HepG2 (cell line): Measurements from ENCODE around the gene CPNE5. TPM values are rescaled to one million over a fixed set of nuclear protein-coding genes. Genes with fewer than 3 reads are reported as not detected.

Experiments used
- ATF1 ChIP-seq: IDR thresholded peaks from 2 replicates; pipeline ENCODE4 v1.6.1; 2016; ENCODE audit warnings: mild to moderate bottlenecking, control low read depth
- ERF ChIP-seq: IDR thresholded peaks from 2 replicates; pipeline ENCODE4 v1.6.1; 2018; ENCODE audit warnings: missing biosample characterization, missing genetic modification reagents
- ISL2 ChIP-seq: sonication (generic); formaldehyde crosslinking; IDR thresholded peaks from 2 replicates; pipeline ENCODE4 v1.5.0; 2020; ENCODE audit warnings: missing genetic modification reagents
- MEF2D ChIP-seq: sonication (generic); formaldehyde crosslinking; IDR thresholded peaks from 2 replicates; pipeline ENCODE4 v1.5.1; 2020; ENCODE audit warnings: mild to moderate bottlenecking, missing genetic modification reagents
- MEIS2 ChIP-seq: sonication (generic); formaldehyde crosslinking; IDR thresholded peaks from 2 replicates; pipeline ENCODE4 v1.9.0; 2021; ENCODE audit warnings: mild to moderate bottlenecking, missing genetic modification reagents
- PLRG1 ChIP-seq: fragments of 450-650 bp; conservative IDR thresholded peaks from 2 replicates; pipeline ENCODE4 v1.6.1; 2016
- REL ChIP-seq: sonication (generic); formaldehyde crosslinking; conservative IDR thresholded peaks from 2 replicates; pipeline ENCODE4 v1.8.0; 2022; ENCODE audit warnings: mild to moderate bottlenecking, missing genetic modification reagents, moderate library complexity
- SRSF9 ChIP-seq: fragments of 200-400 bp; formaldehyde crosslinking; IDR thresholded peaks from 2 replicates; pipeline ENCODE4 v1.6.1; 2018; ENCODE audit warnings: borderline replicate concordance, mild to moderate bottlenecking, low read depth, low read length; ENCODE audit not compliant: insufficient read depth, poor library complexity, severe bottlenecking
- TRIM22 ChIP-seq: fragments of 450-650 bp; IDR thresholded peaks from 2 replicates; pipeline ENCODE4 v1.6.1; 2017
- WIZ ChIP-seq: sonication (generic); formaldehyde crosslinking; IDR thresholded peaks from 2 replicates; pipeline ENCODE4 v1.5.1; 2020; ENCODE audit warnings: mild to moderate bottlenecking, missing genetic modification reagents
- ZFAT ChIP-seq: sonication (generic); formaldehyde crosslinking; conservative IDR thresholded peaks from 2 replicates; pipeline ENCODE4 v1.8.1; 2023; ENCODE audit warnings: missing genetic modification reagents, inconsistent platforms
- ZFP1 ChIP-seq: IDR thresholded peaks from 2 replicates; pipeline ENCODE4 v1.6.1; 2016
- ZHX2 ChIP-seq, 2 experiments: sonication (generic) in 1 of 2; formaldehyde crosslinking in 1 of 2; IDR thresholded peaks; 2 replicates each; pipeline versions ENCODE4 v1.6.1 to v1.9.0; 2014 to 2022; ENCODE audit warnings: antibody characterized with exemption in 1 of 2, borderline replicate concordance in 1 of 2, inconsistent platforms in 1 of 2, low read depth in 1 of 2, missing genetic modification reagents in 1 of 2
- ZNF501 ChIP-seq: sonication (generic); formaldehyde crosslinking; IDR thresholded peaks from 2 replicates; pipeline ENCODE4 v1.5.1; 2020; ENCODE audit warnings: mild to moderate bottlenecking, moderate library complexity, missing genetic modification reagents
- polyA plus RNA-seq, 8 experiments: library from polyadenylated mRNA; depleted of rRNA in 3 of 8; stranded (reverse) in 7 of 8; unstranded in 1 of 8; fragments of >200 nt; fragmentation: Illumina TruSeq in 4 of 8; extraction: Trizol in 4 of 8; gene quantifications; 2 replicates each; pipeline versions ENCODE4 v1.2.1 to v1.2.3, GENCODE V29; 2011 to 2016; ENCODE audit warnings: low read depth in 4 of 8, missing spikeins in 1 of 8, mixed read lengths in 1 of 8; ENCODE audit not compliant: insufficient read depth in 1 of 8
- total RNA-seq, 5 experiments: library from RNA; depleted of rRNA; stranded (reverse); fragments of >200 nt; fragmentation: Illumina TruSeq; extraction: Trizol; gene quantifications; 2 replicates each; pipeline ENCODE4 v1.2.3, GENCODE V29; 2016; ENCODE audit warnings: low read depth in 1 of 5
- TF ChIP-seq, protein P1 (sequence below): sonication (generic); formaldehyde crosslinking; IDR thresholded peaks from 2 replicates; pipeline ENCODE4 v1.9.0; 2021; ENCODE audit warnings: missing genetic modification reagents, borderline replicate concordance
- TF ChIP-seq, protein P2 (sequence below): IDR thresholded peaks from 2 replicates; pipeline ENCODE4 v1.6.1; 2018; ENCODE audit warnings: missing genetic modification reagents
- TF ChIP-seq, protein P3 (sequence below): IDR thresholded peaks from 2 replicates; pipeline ENCODE4 v1.6.1; 2018; ENCODE audit warnings: missing genetic modification reagents, mild to moderate bottlenecking, missing compliant biosample characterization

CPNE5 gene
- total and polyA plus RNA-seq, 2 of the 13 experiments (the other 11 are each of a cell fraction or from before 2014, with no cell fraction given), result 0.16 TPM; not detected in 1

- TF ChIP-seq ZHX2 (IDR thresholded peaks at IDR 0.05; ENCODE audit: low read depth) (no peak), ZHX2 (CRISPR knock-in tag; IDR thresholded peaks at IDR 0.05; ENCODE audit: borderline replicate concordance) (no peak), REL (CRISPR knock-in tag) (no peak), MEF2D (CRISPR knock-in tag) (no peak), PLRG1 (no peak), ATF1 (no peak), ERF (0 out of 2 replicates have a peak, but pooled peaks have one; percentile 36), MEIS2 (CRISPR knock-in tag) (no peak), ZFP1 (CRISPR knock-in tag) (no peak), ISL2 (CRISPR knock-in tag) (no peak), ZNF501 (peak; percentile 38; the same call in 1 of the 2 replicates), TRIM22 (no peak), ZFAT (CRISPR knock-in tag) (no peak), SRSF9 (no peak), WIZ (CRISPR knock-in tag) (no peak)
- TF ChIP-seq, protein P1, sequence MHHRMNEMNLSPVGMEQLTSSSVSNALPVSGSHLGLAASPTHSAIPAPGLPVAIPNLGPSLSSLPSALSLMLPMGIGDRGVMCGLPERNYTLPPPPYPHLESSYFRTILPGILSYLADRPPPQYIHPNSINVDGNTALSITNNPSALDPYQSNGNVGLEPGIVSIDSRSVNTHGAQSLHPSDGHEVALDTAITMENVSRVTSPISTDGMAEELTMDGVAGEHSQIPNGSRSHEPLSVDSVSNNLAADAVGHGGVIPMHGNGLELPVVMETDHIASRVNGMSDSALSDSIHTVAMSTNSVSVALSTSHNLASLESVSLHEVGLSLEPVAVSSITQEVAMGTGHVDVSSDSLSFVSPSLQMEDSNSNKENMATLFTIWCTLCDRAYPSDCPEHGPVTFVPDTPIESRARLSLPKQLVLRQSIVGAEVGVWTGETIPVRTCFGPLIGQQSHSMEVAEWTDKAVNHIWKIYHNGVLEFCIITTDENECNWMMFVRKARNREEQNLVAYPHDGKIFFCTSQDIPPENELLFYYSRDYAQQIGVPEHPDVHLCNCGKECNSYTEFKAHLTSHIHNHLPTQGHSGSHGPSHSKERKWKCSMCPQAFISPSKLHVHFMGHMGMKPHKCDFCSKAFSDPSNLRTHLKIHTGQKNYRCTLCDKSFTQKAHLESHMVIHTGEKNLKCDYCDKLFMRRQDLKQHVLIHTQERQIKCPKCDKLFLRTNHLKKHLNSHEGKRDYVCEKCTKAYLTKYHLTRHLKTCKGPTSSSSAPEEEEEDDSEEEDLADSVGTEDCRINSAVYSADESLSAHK (CRISPR knock-in tag), result no peak
- TF ChIP-seq, protein P2, sequence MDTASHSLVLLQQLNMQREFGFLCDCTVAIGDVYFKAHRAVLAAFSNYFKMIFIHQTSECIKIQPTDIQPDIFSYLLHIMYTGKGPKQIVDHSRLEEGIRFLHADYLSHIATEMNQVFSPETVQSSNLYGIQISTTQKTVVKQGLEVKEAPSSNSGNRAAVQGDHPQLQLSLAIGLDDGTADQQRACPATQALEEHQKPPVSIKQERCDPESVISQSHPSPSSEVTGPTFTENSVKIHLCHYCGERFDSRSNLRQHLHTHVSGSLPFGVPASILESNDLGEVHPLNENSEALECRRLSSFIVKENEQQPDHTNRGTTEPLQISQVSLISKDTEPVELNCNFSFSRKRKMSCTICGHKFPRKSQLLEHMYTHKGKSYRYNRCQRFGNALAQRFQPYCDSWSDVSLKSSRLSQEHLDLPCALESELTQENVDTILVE (CRISPR knock-in tag), result 0 out of 2 replicates have a peak, but pooled peaks have one; percentile 43
- TF ChIP-seq, protein P3, sequence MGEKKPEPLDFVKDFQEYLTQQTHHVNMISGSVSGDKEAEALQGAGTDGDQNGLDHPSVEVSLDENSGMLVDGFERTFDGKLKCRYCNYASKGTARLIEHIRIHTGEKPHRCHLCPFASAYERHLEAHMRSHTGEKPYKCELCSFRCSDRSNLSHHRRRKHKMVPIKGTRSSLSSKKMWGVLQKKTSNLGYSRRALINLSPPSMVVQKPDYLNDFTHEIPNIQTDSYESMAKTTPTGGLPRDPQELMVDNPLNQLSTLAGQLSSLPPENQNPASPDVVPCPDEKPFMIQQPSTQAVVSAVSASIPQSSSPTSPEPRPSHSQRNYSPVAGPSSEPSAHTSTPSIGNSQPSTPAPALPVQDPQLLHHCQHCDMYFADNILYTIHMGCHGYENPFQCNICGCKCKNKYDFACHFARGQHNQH (CRISPR knock-in tag), result peak; percentile 25; the same call in 1 of the 2 replicates
Observed at GRCh38 chr6:36765594-36766398, 73.4 kb downstream of the CPNE5 start (continued).
